Measurements from ENCODE around the gene DAGLB.

DNA sequence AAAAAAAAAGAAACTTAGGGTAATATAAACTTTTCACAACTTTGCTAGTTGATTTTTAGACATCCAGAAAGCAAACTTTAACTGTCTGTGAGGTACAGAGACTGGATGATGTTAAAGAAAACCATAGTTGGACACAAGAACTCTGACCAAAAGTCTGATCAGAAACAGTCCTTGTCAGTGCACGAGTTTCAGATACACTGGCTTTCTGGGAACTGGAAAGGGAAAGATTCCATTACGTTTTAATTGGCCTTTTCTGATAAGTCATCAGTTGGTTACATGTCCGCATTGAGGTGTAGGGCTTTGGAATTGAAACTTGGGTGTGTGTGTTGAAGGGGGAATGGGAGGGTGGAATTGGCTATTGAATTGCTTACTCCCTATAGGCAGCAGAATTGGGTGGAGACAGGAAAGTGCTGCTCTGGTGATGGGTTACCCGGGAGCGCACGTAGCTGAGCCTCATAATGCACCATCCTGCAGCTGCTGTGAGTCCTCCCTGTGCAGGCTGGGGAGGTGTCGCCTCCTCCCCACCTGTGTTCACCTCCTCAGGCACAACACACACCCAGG lies 59.9 kb downstream of the DAGLB start:
- TF ChIP-seq, protein P1, sequence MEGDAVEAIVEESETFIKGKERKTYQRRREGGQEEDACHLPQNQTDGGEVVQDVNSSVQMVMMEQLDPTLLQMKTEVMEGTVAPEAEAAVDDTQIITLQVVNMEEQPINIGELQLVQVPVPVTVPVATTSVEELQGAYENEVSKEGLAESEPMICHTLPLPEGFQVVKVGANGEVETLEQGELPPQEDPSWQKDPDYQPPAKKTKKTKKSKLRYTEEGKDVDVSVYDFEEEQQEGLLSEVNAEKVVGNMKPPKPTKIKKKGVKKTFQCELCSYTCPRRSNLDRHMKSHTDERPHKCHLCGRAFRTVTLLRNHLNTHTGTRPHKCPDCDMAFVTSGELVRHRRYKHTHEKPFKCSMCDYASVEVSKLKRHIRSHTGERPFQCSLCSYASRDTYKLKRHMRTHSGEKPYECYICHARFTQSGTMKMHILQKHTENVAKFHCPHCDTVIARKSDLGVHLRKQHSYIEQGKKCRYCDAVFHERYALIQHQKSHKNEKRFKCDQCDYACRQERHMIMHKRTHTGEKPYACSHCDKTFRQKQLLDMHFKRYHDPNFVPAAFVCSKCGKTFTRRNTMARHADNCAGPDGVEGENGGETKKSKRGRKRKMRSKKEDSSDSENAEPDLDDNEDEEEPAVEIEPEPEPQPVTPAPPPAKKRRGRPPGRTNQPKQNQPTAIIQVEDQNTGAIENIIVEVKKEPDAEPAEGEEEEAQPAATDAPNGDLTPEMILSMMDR (conservative IDR thresholded peaks at IDR 0.05; ENCODE audit: low read depth, low read length) = no peak
- TF ChIP-seq EZH2 (IDR thresholded peaks at IDR 0.05; ENCODE audit: borderline replicate concordance, low read depth, low read length, poor library complexity, severe bottlenecking) = no peak

Data from A673 (cell line).